Loucy (cell line): ENCODE data around the gene TMA16.

Experiments
- CTCF ChIP-seq: fragments of 200-600 bp; sonication (generic); conservative IDR thresholded peaks from 2 replicates; pipeline ENCODE4 v1.5.1; 2014; ENCODE audit warnings: mild to moderate bottlenecking, antibody characterized with exemption, low read length
- EZH2phosphoT487 ChIP-seq: fragments of 200-600 bp; IDR thresholded peaks from 2 replicates; pipeline ENCODE4 v1.6.1; 2018; ENCODE audit warnings: antibody characterized with exemption, mild to moderate bottlenecking, moderate library complexity, borderline replicate concordance

DNA sequence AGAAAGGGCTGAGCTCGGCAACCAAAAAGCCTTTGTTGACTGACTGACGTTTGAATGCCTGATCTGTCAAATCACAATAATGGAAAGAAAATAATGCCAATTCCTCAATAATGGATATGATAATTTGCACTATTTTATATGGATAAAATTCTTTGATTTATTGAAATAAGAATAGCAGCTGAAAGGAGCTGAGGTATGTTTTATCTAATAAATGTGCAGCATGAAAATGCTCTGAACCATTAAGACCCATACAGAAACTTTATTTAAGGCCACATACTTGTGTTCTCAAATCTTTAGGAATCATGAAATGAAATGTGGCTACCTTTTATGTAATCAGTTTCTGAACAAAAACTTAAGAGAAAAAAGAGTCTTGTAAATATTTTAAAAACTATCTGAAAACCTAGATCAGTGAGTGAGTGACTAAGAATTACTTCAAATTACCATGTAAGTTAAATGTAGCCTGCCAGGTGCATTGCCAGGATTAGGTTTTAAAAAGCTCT lies 69.8 kb downstream of the TMA16 start:
- TF ChIP-seq CTCF (no peak), EZH2phosphoT487 (no peak)
